Amniotic epithelial cell (primary cell): ENCODE measurements around the gene UBE2J2.

ENCODE experiments used
- DNase-seq: peaks from one replicate; pipeline ENCODE4 v3.0.0-alpha.2; 2010; ENCODE audit warnings: low read depth

Gene UBE2J2

GRCh38 chr1:1280782-1281481, 7.3 kb upstream of the UBE2J2 start:
- no peak for DNase-seq

GRCh38 chr1:1279028-1279427, 5.4 kb upstream of the UBE2J2 start:
- DNase-seq, result no peak

- no peak for DNase-seq
These were observed 5.0 kb upstream of the UBE2J2 start for GRCh38 chr1:1278620-1279019.

- DNase-seq, result peak; percentile 35
These were observed 2.2 kb upstream of the UBE2J2 start for GRCh38 chr1:1275836-1276235.

GRCh38 chr1:1274931-1275431, 1.3 kb upstream of the UBE2J2 start:
- DNase-seq, result no peak

GRCh38 chr1:1274299-1274930, 761 bp upstream of the UBE2J2 start:
- no peak for DNase-seq

GRCh38 chr1:1273209-1273511, 494 bp downstream of the UBE2J2 start:
- DNase-seq, result no peak

- DNase-seq, result no peak
These were observed 1.1 kb downstream of the UBE2J2 start for GRCh38 chr1:1272341-1273208.

GRCh38 chr1:1270813-1271212, 2.8 kb downstream of the UBE2J2 start:
- no peak for DNase-seq

GRCh38 chr1:1268284-1268682, 5.4 kb downstream of the UBE2J2 start:
- DNase-seq, result no peak

- no peak for DNase-seq
These were observed 6.0 kb downstream of the UBE2J2 start for GRCh38 chr1:1267488-1268283.

- DNase-seq, result peak; percentile 87
These were observed 8.8 kb downstream of the UBE2J2 start for GRCh38 chr1:1264868-1265272.

- no peak for DNase-seq
These were observed 9.6 kb downstream of the UBE2J2 start for GRCh38 chr1:1264026-1264425.

- DNase-seq, result no peak
These were observed 10.9 kb downstream of the UBE2J2 start for GRCh38 chr1:1262758-1263157.

GRCh38 chr1:1262071-1262470, 11.6 kb downstream of the UBE2J2 start:
- no peak for DNase-seq

- DNase-seq, result no peak
These were observed 12.7 kb downstream of the UBE2J2 start for GRCh38 chr1:1260843-1261560.

GRCh38 chr1:1259951-1260600, 13.6 kb downstream of the UBE2J2 start:
- no peak for DNase-seq

- DNase-seq, result no peak
These were observed 14.1 kb downstream of the UBE2J2 start for GRCh38 chr1:1259540-1259939.

- DNase-seq, result no peak
These were observed 14.6 kb downstream of the UBE2J2 start for GRCh38 chr1:1259119-1259488.

GRCh38 chr1:1256956-1257871, 16.4 kb downstream of the UBE2J2 start:
- DNase-seq, result no peak
